ENCODE measurements around the gene GOLT1B.

- no peak for TF ChIP-seq CTCF (IDR thresholded peaks at IDR 0.05)
- no peak for TF ChIP-seq FOXM1 (IDR thresholded peaks at IDR 0.05; ENCODE audit: low read depth)
- no peak for TF ChIP-seq YY1 (IDR thresholded peaks at IDR 0.05; ENCODE audit: low read depth)
- no peak for TF ChIP-seq EZH2phosphoT487 (IDR thresholded peaks at IDR 0.05; ENCODE audit: borderline replicate concordance, low read depth)
- TF ChIP-seq EP300 (IDR thresholded peaks at IDR 0.05; ENCODE audit: borderline replicate concordance in 1 of 2, low read depth in 1 of 2, low read length in 1 of 2), result no peak
These were observed 45.3 kb upstream of the GOLT1B start for GRCh38 chr12:21456291-21456780.
